Right atrium auricular region (tissue), 2 donors: ENCODE data around the gene TMEM51. TPM values are rescaled to one million over a fixed set of nuclear protein-coding genes. Genes with fewer than 3 reads are reported as not detected.

Experiments
- DNase-seq: peaks from one replicate; pipeline ENCODE4 v3.0.0-alpha.2; 2019; ENCODE audit warnings: low spot score
- H3K27ac ChIP-seq, 2 donors: fragments of 200-600 bp; sonication (generic); 1 replicate in 1 of 2; 2 replicates in 1 of 2; pipeline ENCODE4 v1.5.1; 2016 to 2019
- H3K27me3 ChIP-seq, 2 donors: fragments of 200-600 bp; sonication (generic); one replicate each; pipeline versions ENCODE4 v1.5.1 to v1.6.0; 2017 to 2019
- H3K36me3 ChIP-seq: fragments of 200-600 bp; sonication (generic); one replicate; pipeline ENCODE4 v1.5.1; 2016
- H3K4me1 ChIP-seq, 2 donors: fragments of 200-600 bp; sonication (generic); one replicate each; pipeline versions ENCODE4 v1.5.1 to v1.6.0; 2017 to 2019
- H3K4me3 ChIP-seq, 2 donors: fragments of 200-600 bp; sonication (generic); 1 replicate in 1 of 2; 2 replicates in 1 of 2; pipeline ENCODE4 v1.5.1; 2017 to 2019; ENCODE audit warnings: mild to moderate bottlenecking in 1 of 2, moderate library complexity in 1 of 2
- H3K9me3 ChIP-seq, 2 donors: fragments of 200-600 bp; sonication (generic); one replicate each; pipeline ENCODE4 v1.5.1; 2019
- total RNA-seq, 2 donors: library from RNA; depleted of rRNA; stranded (reverse); fragments of >200 nt; gene quantifications; one replicate each; pipeline ENCODE4 v1.1.0, GENCODE V29; 2016
- TF ChIP-seq, protein P1 (sequence below), 2 donors: fragments of 200-600 bp; sonication (generic); IDR thresholded peaks; one replicate each; pipeline ENCODE4 v1.5.1; 2019; ENCODE audit warnings: antibody characterized with exemption in 2 of 2

Gene TMEM51
- total RNA-seq, 2 donors from 2014 or later, result 3.2 to 6.6 TPM

GRCh38 chr1:15107911-15108310 is 45.6 kb upstream of the TMEM51 start:
- DNase-seq, result no peak
- Histone ChIP-seq H3K9me3 (no peaks in the 10 kb centered on the region), H3K4me1 (no peaks in the 10 kb centered on the region), H3K4me3 (no peak overlapping the region), H3K27me3 (no peaks in the 10 kb centered on the region), H3K27ac (no peak overlapping the region), H3K36me3 (no peaks in the 10 kb centered on the region)
- TF ChIP-seq, protein P1, sequence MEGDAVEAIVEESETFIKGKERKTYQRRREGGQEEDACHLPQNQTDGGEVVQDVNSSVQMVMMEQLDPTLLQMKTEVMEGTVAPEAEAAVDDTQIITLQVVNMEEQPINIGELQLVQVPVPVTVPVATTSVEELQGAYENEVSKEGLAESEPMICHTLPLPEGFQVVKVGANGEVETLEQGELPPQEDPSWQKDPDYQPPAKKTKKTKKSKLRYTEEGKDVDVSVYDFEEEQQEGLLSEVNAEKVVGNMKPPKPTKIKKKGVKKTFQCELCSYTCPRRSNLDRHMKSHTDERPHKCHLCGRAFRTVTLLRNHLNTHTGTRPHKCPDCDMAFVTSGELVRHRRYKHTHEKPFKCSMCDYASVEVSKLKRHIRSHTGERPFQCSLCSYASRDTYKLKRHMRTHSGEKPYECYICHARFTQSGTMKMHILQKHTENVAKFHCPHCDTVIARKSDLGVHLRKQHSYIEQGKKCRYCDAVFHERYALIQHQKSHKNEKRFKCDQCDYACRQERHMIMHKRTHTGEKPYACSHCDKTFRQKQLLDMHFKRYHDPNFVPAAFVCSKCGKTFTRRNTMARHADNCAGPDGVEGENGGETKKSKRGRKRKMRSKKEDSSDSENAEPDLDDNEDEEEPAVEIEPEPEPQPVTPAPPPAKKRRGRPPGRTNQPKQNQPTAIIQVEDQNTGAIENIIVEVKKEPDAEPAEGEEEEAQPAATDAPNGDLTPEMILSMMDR (IDR thresholded peaks at IDR 0.05), result no peak

GRCh38 chr1:15110128-15110866 is 43.2 kb upstream of the TMEM51 start:
- H3K4me3 ChIP-seq, result no peak overlapping the region
- no peak for DNase-seq
- no peak overlapping the region for H3K27ac ChIP-seq
- no peaks in the 10 kb centered on the region for H3K4me1 ChIP-seq
- no peaks in the 10 kb centered on the region for H3K36me3 ChIP-seq
- TF ChIP-seq, protein P1 (IDR thresholded peaks at IDR 0.05), result no peak
- no peaks in the 10 kb centered on the region for H3K9me3 ChIP-seq
- no peaks in the 10 kb centered on the region for H3K27me3 ChIP-seq

DNA sequence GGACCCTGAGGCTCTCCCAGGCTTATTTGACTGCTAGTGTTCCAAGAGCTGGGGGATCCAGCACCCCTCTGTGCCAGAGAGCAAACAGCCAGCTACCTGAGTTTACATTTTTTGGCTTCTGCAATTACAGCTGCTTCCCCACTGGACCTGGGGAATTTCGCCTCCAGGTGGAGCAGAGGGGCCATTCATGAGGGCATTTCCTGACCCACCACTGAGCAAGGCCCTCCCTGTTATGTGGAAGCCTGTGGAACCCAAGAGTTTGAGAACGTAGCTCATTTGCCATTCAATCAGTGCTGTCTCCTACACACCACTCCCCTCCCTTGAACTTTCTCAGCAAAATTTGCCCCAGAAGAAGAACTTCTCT is 42.7 kb upstream of the TMEM51 start:
- Histone ChIP-seq H3K27me3 (no peaks in the 10 kb centered on the region), H3K4me1 (no peaks in the 10 kb centered on the region), H3K9me3 (no peaks in the 10 kb centered on the region), H3K4me3 (no peak overlapping the region), H3K27ac (no peak overlapping the region), H3K36me3 (no peaks in the 10 kb centered on the region)
- DNase-seq, result no peak
- TF ChIP-seq, protein P1 (IDR thresholded peaks at IDR 0.05), result no peak

DNA sequence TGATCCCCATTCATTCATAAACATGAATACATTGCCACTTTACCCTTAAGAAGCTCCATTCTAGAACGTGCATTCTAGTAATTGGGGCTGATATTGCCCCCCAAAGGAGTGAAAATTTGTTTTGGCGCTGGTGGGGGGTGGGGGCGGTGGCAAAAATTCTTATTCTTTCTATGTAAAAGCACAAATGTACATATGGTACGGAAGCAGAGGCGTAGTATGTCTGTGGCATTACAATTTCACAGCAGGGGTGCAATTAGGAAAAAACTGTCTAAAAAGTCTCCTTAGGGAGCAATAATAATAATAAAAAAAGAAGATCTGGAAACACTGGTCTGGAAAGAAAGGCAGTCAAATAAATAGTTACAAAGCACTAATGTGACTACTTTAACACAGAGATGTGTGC is 40.4 kb upstream of the TMEM51 start:
- no peak for DNase-seq
- no peak overlapping the region for H3K27ac ChIP-seq
- no peaks in the 10 kb centered on the region for H3K9me3 ChIP-seq
- H3K27me3 ChIP-seq, result no peaks in the 10 kb centered on the region
- no peaks in the 10 kb centered on the region for H3K36me3 ChIP-seq
- H3K4me3 ChIP-seq, result no peak overlapping the region
- TF ChIP-seq, protein P1 (IDR thresholded peaks at IDR 0.05), result no peak
- no peaks in the 10 kb centered on the region for H3K4me1 ChIP-seq

GRCh38 chr1:15114884-15115283 is 38.7 kb upstream of the TMEM51 start:
- H3K4me1 ChIP-seq, result no peaks in the 10 kb centered on the region
- TF ChIP-seq, protein P1 (IDR thresholded peaks at IDR 0.05), result no peak
- H3K9me3 ChIP-seq, result no peaks in the 10 kb centered on the region
- H3K27ac ChIP-seq, result no peak overlapping the region
- DNase-seq, result no peak
- H3K36me3 ChIP-seq, result no peaks in the 10 kb centered on the region
- no peak overlapping the region for H3K4me3 ChIP-seq
- H3K27me3 ChIP-seq, result no peaks in the 10 kb centered on the region
